Measurements from ENCODE around the gene RUNX1.
A peak's percentile ranks its signal among the peaks of the same experiment; 100 is the strongest.

The RUNX1 gene

GRCh38 chr21:34897828-34898227 lies 151.3 kb downstream of the RUNX1 start:
- no peak for DNase-seq (ENCODE audit: low read depth)

- DNase-seq (ENCODE audit: low read depth) = no peak
Observed at GRCh38 chr21:34894401-34894800, 154.7 kb downstream of the RUNX1 start.

- DNase-seq (ENCODE audit: low read depth) = no peak
Observed at GRCh38 chr21:34892209-34892608, 156.9 kb downstream of the RUNX1 start.

GRCh38 chr21:34891613-34891943 lies 157.5 kb downstream of the RUNX1 start:
- DNase-seq (ENCODE audit: low read depth) = no peak

- DNase-seq (ENCODE audit: low read depth) = no peak
Observed at GRCh38 chr21:34890724-34891612, 158.1 kb downstream of the RUNX1 start.

GRCh38 chr21:34890470-34890723 lies 158.7 kb downstream of the RUNX1 start:
- no peak for DNase-seq (ENCODE audit: low read depth)

GRCh38 chr21:34889676-34890469 lies 159.2 kb downstream of the RUNX1 start:
- peak; percentile 69 for DNase-seq (ENCODE audit: low read depth)

- DNase-seq (ENCODE audit: low read depth) = peak; percentile 62
Observed at GRCh38 chr21:34889320-34889675, 159.8 kb downstream of the RUNX1 start.

- DNase-seq (ENCODE audit: low read depth) = peak; percentile 82
Observed at GRCh38 chr21:34888569-34889319, 160.4 kb downstream of the RUNX1 start.

- DNase-seq (ENCODE audit: low read depth) = peak; percentile 56
Observed at GRCh38 chr21:34887725-34888568, 161.2 kb downstream of the RUNX1 start.

GRCh38 chr21:34887105-34887442 lies 162.0 kb downstream of the RUNX1 start:
- no peak for DNase-seq (ENCODE audit: low read depth)

- DNase-seq (ENCODE audit: low read depth) = no peak
Observed at GRCh38 chr21:34886240-34887104, 162.6 kb downstream of the RUNX1 start.

GRCh38 chr21:34885626-34886239 lies 163.4 kb downstream of the RUNX1 start:
- no peak for DNase-seq (ENCODE audit: low read depth)

- no peak for DNase-seq (ENCODE audit: low read depth)
Observed at GRCh38 chr21:34885125-34885524, 164.0 kb downstream of the RUNX1 start.

GRCh38 chr21:34884346-34884929 lies 164.7 kb downstream of the RUNX1 start:
- DNase-seq (ENCODE audit: low read depth) = no peak

GRCh38 chr21:34883491-34884271 lies 165.4 kb downstream of the RUNX1 start:
- DNase-seq (ENCODE audit: low read depth) = no peak

GRCh38 chr21:34882719-34883131 lies 166.4 kb downstream of the RUNX1 start:
- no peak for DNase-seq (ENCODE audit: low read depth)

GRCh38 chr21:34881839-34882371 lies 167.2 kb downstream of the RUNX1 start:
- DNase-seq (ENCODE audit: low read depth) = no peak

GRCh38 chr21:34881421-34881820 lies 167.7 kb downstream of the RUNX1 start:
- DNase-seq (ENCODE audit: low read depth) = no peak
